ENCODE data around the gene IFNL2.
"Not testable (repeated sequence)": the region's sequence is repeated elsewhere in the genome, so short reads cannot be mapped to it uniquely, and the experiment has no call there.

The IFNL2 gene

DNA sequence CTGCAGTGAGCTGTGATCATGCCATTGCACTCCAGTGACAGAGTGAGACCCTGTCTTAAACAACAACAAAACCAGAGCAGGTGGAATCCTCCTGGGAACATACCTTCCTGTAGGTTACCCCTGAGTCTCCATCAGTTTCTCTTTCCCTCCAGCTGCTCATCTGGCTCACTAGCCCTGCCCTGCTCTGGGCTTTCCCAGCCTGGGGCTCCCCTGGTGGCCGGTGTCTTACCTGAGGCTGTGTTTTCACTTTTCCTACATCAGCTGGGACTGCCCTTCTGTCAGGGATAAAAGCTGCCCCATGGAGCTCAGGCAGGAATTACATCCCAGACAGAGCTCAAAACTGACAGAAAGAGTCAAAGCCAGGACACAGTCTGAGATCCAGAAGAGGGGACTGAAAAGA, at the start of gene IFNL2:
Gene IFNL2, plus strand, starts transcription at position 312 of the 400 bp plus-strand sequence. CDS start 173 bp downstream, outside the sequence.
- DNase-seq, result not testable (repeated sequence)

DNA sequence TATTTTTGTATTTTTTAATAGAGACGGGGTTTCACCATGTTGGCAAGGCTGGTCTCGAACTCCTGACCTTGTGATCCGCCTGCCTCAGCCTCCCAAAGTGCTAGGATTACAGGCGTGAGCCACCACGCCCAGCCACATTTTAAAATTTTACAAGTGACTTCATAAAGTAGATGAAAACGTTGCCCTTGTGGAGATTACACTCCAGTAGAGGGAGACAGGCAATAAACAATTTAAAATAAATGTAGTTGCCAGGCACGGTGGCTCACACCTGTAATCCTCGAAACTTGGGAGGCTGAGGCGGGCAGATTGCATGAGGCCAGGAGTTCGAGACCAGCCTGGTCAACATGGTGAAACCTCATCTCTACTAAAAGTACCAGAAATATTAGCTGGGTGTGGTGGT, 49.1 kb upstream of the IFNL2 start:
- not testable (repeated sequence) for DNase-seq

DNA sequence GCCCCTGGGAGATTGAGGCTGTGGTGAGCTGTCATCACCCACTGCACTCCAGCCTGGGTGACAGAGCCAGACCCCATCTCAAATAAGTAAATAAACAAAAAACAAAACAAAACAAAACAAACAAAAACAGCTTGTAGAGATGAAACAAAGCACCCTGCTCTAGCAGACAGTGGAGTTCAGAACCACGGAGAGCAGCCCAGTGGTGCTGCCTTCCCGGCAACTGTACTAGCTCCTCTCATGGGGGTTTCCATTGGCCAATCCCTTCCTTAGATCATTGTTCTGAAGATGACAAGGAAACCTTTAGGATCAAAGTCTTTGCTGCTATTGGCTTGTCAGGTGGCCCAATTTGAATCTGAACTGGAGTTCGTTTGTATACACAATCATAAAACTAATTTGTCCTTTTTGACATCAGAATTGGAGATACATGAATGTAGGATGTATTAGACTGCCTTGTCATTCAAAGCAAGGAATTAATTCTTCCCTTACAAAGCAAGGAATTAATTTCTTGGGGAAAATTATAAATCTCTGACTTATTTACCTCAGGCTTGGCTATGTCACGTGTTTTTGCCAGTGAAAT, 44.4 kb upstream of the IFNL2 start:
- no peak for DNase-seq

DNA sequence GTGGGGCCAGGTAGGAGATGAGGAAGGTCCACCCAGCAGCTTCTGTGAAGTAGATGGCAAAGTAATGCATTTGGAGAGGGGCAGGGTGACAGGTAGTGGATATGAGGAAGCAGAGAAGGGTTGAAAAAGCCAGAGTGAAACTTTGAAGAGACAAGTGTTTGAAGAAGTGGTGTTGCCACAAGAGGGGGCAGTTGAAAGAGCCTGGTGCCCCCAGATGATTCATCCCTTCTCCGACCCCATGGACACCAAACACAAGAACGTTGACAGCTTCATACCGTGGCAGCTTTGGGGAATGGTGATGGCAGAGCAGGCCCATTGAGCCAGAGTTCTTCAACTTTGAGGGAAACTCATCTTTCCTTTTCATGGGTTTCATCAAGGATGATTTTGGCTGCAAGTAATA, 43.3 kb upstream of the IFNL2 start:
- no peak for DNase-seq

DNA sequence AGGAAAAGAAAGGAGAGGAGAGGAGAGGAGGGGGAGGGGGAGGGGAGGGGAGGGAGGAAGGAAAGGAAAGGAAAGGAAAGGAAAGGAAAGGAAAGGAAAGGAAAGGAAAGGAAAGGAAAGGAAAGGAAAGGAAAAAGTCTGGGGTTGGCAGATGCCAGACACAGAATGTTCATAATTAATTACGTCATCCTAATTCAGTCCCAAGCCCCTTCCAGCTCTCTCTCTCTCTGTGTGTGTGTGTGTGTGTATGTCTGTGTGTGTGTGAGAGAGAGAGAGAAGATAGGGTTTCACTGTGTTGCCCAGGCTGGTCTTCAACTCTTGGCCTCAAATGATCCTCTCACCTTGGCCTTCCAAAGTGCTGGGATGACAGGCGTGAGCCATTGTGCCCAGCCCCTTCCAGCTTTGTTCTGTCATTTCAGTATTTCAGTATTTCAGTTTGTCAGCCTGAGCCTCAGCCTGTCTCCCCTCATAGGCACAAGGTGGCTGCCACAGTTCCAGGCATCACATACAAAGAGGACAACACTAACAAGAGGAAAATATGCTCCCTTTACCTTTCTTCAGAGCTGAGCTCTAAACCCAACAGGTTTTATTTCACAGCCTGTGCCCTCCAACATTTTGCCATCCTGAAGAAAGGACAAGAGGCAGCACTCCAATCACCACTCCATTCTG, 38.0 kb upstream of the IFNL2 start:
- no peak for DNase-seq

DNA sequence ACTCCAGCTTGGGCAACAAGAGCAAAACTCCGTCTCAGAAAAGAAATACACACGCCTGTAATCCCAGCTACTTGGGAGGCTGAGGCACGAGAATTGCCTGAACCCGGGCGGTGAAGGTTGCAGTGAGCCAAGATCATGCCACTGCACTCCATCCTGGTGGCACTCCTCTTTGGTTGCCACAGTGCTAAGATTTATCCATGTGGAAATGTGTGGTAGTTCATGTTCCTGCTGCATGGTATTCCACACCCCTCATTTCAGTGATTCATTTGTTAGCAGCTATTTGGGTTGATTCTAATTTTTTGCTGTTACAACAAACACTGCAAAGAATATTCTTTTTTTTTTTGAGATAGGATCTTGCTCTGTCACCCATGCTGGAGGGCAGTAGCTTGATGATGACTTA, 35.5 kb upstream of the IFNL2 start:
- no peak for DNase-seq

DNA sequence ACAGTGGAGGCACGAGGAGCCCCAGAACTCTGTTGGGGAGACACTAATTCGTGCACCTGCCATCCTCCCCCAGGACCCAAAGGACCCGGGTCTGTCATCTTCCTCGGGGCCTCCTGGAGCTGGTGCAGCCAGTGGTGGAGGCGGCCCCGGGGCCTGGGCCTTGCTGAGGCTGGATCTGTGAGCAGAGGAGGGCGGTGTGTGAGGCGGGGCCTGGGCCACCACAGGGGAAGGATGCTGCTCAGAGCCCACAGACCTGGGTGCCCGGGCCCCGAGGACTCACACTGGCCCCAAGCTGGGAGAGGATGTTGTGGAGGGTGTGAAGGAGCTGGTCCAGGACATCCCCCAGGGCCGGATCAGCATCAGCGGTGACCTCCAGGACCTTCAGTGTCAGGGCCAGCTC, 31.7 kb upstream of the IFNL2 start:
- DNase-seq, result no peak

DNA sequence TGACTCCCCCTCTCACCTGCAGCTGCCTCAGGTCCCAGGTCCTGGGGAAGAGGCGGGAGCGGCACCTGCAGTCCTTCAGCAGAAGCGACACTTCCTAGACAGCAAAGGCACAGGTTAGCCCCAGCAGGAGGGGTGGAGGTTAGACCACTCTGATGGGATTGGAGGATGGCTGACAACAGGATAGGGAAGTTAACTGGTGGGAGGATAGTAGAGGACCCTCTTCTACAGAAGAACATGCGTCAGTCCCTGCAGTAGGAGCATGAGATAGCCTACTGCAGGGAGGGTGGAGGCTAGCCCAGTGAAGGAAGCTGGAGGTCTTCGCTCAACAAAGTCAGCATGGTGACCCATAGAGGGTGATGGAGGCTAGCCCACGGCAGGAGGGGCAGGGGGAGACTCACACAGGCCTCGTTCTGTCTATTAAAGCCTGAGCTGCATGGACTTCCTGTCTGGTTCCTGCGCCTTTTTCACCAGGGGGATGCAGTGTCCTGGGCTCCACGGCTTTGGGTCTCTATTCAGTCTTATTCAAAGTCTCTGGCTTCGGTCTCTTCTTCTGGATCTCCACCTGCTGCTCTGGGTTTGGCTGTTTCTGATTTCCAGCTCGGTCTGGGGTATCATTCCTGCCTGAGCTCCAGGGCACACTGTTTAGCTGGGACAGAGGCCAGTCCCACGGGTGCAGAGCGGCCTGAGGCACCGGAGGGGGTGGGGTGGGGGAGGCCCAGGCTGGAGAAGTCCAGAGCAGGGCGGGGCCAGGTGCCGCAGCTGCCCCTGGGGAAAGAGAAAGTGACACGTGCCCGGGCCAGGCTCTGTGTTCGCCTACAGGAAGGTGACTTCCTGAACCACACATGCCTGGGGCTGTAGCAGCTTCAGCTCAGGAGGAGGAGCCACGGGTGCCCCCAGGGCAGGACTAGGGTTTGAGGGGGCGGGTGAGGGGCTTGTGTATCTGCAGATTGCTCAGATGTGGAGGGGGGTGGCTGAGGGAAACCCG, 30.7 kb upstream of the IFNL2 start:
- DNase-seq, result peak; percentile 35

DNA sequence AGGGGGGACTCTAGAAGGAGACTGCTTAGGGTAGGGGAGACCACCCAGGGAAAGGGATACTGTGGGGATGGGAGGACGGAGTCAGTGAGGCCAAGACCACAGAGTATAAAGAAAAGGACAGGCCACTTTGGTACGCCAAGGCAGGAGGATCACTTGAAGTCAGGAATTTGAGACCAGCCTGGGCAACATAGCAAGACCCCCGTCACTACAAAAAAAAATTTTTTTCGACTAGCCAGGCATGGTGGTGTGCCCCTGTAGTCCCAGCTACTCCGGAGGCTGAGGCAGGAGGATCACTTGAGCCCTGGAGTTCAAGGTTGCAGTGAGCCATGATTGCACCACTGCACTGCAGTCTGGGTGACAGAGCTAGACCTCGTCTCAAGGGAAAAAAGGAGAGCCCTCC, 30.0 kb upstream of the IFNL2 start:
- DNase-seq, result no peak

DNA sequence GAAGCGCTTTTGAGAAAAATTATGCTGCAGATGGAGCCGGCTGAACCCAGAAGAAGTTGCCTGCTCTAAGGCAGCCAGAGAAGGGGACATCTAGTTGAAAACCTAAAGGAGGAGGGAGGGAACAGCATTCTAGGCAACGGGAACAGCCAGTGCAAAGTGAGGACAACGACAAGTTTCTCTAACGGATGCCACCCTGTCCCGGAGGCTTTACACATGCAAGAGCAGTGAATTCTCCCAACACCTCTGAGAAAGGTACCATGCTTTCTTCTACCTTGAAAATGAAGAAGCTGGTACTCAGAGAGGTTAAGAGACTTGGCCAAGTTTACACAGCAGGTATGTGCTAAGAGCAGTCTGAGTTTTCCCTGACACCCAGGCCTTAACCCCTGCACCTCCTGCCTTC, 29.3 kb upstream of the IFNL2 start:
- no peak for DNase-seq

DNA sequence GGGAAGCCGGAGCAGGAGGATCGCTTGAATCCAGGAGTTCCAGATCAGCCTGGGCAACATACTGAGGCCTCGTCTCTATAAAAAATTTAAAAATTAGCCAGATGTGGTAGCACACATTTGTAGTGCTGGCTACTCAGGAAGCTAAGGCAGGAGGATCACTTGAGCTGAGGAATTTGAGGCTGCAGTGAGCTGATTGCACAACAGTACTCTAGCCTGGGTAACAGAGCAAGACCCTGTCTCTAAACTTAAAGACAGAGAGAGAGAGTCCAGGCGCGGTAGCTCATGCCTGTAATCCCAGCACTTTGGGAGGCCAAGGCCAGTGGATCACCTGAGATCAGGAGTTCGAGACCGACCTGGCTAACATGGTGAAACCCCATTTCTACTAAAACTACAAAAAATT, 27.8 kb upstream of the IFNL2 start:
- DNase-seq, result no peak

DNA sequence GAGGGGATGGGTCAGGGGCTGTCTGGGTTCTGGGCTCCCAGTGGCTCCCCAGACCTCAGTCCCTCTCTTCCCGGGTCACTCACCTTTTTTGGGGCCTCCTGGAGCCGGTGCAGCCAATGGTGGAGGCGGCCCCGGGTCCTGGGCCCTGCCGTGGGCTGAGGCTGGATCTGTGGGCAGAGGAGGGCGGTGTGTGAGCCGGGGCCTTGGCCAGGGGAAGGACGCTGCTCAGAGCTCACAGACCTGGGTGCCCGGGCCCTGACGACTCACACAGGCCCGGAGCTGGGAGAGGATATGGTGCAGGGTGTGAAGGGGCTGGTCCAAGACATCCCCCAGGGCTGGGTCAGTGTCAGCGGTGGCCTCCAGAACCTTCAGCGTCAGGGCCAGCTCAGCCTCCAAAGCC, 24.5 kb upstream of the IFNL2 start:
- not testable (repeated sequence) for DNase-seq

DNA sequence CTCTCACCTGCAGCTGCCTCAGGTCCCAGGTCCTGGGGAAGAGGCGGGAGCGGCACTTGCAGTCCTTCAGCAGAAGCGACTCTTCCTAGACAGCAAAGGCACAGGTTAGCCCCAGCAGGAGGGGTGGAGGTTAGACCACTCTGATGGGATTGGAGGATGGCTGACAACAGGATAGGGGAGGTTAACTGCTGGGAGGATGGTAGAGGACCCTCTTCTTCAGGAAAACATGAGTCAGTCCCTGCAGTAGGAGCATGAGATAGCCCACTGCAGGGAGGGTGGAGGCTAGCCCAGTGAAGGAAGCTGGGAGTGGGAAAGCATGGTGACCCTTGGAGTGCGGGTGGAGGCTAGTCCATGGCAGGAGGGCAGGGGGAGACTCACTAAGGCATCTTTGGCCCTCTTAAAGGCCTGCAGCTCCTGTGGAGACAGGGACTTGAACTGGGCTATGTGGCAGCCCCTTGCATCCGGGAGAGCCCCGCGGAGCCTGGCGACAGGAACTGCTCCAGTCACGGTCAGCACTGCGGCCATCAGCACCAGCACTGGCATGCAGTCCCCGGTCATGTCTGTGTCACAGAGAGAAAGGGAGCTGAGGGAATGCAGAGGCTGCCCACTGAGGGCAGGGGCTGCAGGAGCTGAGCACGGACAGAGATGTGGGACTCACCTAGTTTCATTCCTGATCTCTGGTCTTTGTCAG, 23.6 kb upstream of the IFNL2 start, which contains the start of gene IFNL3:
Gene IFNL3, minus strand, starts transcription at position 597 of the 691 bp plus-strand sequence. Its CDS starts 39 bp downstream, at position 558.
- not testable (repeated sequence) for DNase-seq

DNA sequence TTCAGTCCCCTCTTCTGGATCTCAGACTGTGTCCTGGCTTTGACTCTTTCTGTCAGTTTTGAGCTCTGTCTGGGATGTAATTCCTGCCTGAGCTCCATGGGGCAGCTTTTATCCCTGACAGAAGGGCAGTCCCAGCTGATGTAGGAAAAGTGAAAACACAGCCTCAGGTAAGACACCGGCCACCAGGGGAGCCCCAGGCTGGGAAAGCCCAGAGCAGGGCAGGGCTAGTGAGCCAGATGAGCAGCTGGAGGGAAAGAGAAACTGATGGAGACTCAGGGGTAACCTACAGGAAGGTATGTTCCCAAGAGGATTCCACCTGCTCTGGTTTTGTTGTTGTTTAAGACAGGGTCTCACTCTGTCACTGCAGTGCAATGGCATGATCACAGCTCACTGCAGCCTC, 23.0 kb upstream of the IFNL2 start:
- not testable (repeated sequence) for DNase-seq

DNA sequence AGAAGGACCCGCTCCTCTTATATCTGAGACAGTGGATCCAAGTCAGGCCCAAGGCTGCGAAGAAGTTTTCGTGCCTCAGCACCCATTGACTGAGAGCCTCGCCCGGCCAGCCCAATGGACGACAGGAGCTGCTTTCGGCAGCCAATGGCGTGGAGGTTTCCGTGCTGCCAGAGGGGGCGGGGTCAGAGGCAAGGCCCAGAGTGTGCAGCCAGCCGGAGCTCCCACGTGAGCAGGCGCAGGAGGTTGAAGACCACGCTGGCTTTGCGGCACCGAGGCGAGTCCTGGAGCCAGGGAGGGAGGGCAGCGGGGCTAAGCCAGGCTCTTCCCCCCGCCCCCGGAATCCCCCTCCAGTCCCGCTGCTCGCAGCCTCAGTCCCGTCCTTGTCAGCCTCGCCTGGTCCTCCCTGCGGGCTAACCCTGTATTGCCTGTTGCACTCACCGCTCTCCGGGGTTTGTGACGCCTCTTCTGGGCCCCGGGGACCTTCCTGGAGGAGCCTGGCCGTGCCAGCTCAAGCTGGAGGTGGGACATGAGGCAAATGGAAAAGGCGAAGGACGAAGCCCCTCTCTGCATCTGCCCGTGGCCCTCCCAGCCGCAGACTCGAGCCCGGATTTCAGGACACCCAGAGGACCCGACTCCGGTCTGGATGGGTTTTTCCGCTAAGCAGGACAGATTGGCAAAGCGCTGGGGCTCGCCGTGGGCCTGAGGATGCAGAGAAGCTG, 21.1 kb upstream of the IFNL2 start:
- peak; percentile 29 for DNase-seq

DNA sequence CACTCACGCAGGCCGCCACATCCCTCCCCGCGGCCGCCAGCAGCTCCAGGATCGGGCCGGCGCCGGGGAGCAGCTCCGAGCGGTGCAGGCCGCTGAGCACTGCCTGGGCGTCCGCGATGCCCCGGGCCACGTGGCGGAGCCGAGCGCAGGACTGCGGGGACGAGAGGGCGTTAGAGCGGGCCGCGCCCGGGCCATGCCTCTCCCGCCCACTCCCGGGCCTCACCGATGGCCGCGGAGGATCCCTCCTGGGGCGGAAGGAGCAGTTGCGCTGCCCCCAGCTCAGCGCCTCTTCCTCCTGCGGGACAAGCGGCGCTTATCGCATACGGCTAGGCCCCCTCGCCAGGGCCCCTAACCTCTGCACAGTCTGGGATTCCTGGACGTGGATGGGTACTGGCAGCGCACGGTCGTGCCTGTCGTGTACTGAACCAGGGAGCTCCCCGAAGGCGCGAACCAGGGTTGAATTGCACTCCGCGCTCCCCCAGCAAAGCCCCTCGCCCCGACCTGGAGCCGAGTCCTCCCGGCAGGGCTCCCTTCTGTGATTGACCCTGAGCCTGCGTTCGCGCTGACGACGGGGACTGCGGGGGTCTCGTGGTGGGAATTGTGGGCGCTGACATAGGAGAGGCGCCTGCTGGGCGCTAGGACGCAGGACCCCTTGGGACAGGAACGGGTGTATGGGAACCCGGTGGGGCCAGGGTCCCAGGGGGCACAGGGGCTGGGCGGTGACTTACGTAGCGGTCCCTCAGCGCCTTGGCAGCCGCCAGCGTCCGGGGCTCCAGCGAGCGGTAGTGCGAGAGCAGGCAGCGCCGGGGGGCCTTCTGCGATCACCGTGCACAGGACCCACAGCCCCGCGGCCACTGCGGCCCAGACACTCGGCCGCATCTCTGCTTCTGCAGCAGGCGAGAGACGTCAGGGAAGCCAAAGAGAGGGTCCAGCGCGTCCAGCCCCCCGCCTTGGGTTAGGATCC, 20.2 kb upstream of the IFNL2 start:
- DNase-seq, result no peak

DNA sequence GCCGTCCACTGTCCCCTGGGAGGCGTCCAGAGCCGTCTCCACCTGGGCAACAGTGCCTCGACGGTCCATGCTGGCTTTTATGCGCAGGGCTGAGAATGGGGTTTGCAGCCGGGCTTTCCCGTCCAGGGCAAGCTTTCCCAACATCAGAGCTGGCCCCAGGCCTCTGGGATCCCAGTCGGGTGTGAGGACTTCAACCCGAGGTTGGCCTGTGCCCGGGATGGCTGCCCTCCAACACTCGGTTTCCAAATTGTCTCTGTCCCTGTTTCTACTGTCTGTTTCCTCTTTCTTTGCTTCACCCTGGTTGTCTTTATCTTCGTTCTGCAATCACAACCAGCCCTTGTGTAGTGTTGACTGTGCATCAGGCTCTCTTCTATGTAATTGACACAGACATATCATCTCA, 19.4 kb upstream of the IFNL2 start, which contains the start of gene IFNL4:
Gene IFNL4, minus strand, starts transcription at position 51 of the 400 bp plus-strand sequence.
- no peak for DNase-seq

DNA sequence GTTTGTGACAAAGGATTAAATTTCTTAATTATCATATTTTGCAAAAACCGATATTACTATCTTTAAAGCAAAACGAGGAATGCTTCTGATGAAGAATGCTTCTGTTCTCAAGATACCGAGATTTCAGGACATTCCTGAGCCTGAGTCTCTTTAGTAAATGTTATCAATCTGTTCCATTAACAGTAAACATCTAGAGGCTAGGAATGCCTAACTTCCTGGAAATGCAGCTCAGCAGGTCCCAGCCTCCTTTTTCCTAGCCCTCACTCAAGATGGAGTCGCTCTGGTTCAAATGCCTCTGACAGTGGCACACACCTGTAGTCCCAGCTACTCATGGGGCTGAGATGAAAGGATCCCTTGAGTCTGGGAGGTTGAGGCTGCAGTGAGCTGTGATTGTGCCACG, 17.1 kb upstream of the IFNL2 start:
- DNase-seq, result no peak

DNA sequence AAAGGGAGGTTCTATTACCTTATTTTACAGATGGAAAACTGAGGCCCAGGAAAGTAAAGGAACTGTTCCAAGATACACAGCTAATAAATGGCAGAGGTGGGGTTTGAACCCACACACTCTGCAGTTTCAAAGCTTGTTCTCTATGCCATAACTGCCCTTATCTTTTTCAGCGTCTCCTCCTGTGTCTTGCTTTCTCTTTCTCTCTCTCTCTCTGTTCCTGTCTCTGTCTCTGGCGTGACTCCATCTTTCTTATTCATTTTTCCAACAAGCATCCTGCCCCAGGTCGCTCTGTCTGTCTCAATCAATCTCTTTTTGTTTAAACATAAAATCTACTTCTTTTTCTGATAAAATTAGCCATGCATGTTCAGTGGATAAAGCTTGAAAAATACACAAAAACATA, 16.4 kb upstream of the IFNL2 start:
- DNase-seq, result no peak

DNA sequence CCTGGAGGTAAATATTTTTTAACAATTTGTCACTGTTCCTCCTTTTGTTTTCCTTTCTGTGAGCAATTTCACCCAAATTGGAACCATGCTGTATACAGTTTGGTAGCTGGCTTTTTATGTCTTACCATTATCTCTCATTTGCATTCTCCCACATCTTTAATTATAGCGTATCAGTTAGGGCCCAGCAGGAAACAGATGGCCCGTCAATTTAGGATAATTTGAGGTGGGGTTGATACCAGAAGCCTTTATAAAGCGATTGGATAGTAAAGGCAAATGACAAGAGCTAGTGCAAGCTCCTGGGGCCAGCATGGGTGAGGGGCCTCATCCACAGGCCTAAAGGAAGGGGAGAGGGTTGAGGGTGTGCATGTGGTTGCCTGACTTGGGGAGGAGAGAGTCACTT, 15.7 kb upstream of the IFNL2 start:
- no peak for DNase-seq
